GM10266 (cell line): ENCODE measurements around the gene CST5.

Experiments used
- DNase-seq: peaks from one replicate; pipeline ENCODE4 v3.0.0; 2012; ENCODE audit errors: extremely low spot score
- TF ChIP-seq, protein P1 (sequence below): IDR thresholded peaks from 2 replicates; pipeline ENCODE4 v1.5.1; 2012; ENCODE audit warnings: mild to moderate bottlenecking, low read depth; ENCODE audit not compliant: control insufficient read depth, insufficient read depth; ENCODE audit errors: missing control alignments

Gene CST5

DNA sequence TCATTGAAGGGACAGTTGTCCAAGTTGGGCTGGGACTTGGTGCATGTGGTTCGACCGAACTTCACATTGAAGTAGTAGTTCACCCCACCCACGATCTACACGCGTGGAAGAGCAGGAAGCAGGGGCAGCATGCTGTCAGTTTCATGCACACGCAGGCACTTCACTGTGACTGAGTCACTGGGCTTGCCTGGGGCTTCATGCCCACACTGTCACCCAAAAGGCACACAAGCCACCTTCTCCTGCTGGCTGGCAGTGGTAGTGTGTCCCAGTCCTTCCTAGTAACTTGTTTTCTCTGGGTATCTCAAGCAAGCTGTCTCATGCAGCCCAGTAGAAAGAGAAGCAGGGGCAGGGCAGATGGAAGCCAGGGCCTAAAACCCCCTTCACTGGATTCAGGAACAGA is 2.0 kb downstream of the CST5 start:
- TF ChIP-seq, protein P1, sequence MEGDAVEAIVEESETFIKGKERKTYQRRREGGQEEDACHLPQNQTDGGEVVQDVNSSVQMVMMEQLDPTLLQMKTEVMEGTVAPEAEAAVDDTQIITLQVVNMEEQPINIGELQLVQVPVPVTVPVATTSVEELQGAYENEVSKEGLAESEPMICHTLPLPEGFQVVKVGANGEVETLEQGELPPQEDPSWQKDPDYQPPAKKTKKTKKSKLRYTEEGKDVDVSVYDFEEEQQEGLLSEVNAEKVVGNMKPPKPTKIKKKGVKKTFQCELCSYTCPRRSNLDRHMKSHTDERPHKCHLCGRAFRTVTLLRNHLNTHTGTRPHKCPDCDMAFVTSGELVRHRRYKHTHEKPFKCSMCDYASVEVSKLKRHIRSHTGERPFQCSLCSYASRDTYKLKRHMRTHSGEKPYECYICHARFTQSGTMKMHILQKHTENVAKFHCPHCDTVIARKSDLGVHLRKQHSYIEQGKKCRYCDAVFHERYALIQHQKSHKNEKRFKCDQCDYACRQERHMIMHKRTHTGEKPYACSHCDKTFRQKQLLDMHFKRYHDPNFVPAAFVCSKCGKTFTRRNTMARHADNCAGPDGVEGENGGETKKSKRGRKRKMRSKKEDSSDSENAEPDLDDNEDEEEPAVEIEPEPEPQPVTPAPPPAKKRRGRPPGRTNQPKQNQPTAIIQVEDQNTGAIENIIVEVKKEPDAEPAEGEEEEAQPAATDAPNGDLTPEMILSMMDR = no peak
- DNase-seq = no peak

DNA sequence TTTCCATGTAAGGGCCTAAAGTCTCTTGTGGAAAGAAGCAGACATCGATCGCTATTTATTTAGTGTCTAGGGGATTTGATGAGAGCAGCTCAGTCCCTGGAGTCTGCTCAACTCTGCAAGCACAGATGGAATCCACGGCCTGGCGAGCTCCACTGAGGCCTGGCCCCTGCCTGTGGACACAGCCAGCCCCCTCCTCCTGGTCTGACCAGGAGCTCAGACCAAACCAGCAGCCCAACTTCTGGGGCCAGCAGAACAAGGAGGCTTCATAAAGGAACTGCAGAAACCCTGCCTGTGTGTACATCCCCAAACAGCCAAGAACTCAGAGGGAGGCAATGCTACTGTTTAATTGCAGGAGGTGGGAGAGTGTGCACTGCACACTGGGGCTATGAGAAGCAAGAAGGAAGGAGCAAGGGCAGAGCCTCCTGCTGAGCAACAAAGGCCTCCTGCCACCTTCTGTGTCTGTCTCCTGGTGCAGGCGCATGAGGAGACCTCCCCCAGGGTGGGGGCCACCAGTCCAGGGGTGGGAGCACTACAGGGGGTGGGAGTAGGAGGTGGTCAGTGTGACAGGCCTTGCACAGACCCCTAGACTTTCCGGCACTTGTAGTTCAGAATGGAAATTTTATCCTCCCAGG is 3.8 kb downstream of the CST5 start:
- DNase-seq = no peak
- TF ChIP-seq, protein P1 = no peak

GRCh38 chr20:23874747-23875146 is 4.8 kb downstream of the CST5 start:
- DNase-seq = no peak
- TF ChIP-seq, protein P1 = no peak

GRCh38 chr20:23873370-23874015 is 6.1 kb downstream of the CST5 start:
- DNase-seq = no peak
- TF ChIP-seq, protein P1 = no peak

DNA sequence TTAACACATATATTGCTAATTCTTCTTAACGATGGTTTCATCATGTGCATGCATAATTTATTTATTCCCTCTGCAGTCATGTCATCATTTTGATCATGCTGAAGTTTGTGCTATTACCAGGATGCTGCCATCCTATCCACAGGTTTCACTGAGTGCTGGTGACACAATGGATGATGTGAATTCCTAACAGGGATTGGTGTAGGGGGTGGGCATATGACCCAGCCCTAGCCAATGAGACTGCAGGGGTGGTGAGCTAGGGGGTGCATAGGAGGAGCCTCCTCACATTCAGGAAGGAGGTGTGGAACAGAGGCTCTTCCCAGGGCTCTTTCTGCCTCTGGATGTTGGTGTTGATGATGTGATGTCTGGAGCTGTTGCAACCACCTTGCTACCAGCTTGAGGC is 7.5 kb downstream of the CST5 start:
- DNase-seq = no peak
- TF ChIP-seq, protein P1 = no peak

GRCh38 chr20:23870461-23870860 is 9.1 kb downstream of the CST5 start:
- no peak for DNase-seq

GRCh38 chr20:23869520-23869919 is 10.0 kb downstream of the CST5 start:
- TF ChIP-seq, protein P1 = no peak
- DNase-seq = no peak

More at GRCh38 chr20:23870461-23870860, 9.1 kb downstream of the CST5 start:
- TF ChIP-seq, protein P1 = no peak
